ENCODE data around the gene TBXA2R. TPM values are rescaled to one million over a fixed set of nuclear protein-coding genes. Genes with fewer than 3 reads are reported as not detected.

TBXA2R gene
- total and polyA plus RNA-seq, 2 donors from 2014 or later: 6.7 to 8.8 TPM

DNA sequence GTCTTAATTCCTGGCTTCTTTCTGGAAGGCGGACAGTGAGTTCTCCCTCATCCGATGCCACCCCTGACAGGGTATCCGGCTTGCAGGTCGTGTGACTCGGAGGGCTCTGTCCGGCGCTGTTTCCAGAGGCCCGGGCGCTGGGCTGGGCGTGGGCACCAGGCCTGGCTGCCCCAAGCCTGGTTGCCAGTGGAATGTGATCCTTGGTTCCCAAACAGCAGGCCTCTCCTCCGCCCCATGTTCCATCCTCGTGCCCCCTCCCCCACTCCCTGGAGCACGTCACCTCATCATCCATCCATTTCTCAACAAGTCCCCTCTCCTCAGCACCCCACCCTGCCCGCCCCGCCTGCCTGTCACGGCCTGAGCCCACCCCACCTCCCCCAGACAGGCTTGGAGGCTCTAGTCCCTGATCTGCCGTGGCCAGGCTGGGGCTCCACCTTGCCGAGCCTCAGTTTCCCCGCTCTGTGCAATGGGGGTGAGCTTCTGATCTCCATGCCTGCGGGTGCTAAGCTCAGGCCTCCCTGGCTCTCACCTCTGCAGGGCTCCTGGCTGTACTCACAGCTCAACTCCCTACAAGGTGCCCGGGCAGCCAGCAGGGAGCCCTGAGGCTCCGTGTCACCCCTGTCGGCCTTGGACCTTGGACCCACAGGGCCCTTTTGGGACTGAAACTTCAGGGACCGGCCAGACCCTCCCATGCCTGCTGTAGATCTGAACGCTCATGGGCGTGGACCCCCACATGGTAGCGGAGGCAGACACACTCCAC lies 2.3 kb downstream of the TBXA2R start:
- peaks cover 9% of the 10 kb centered on the region for H3K27me3 ChIP-seq (ENCODE audit: control insufficient read depth, insufficient read depth, low read length)
- H3K36me3 ChIP-seq (ENCODE audit: control insufficient read depth in 2 of 3, insufficient read depth in 3 of 3, low read length in 3 of 3): no peaks in the 10 kb centered on the region
- H3K9ac ChIP-seq (ENCODE audit: low read length in 3 of 3): peak overlapping the region in 1 of 3 donors; percentile 40
- DNase-seq (peak in 1 of 5 donors; percentile 31), FAIRE-seq (no peak)
- no peak overlapping the region for H3K4me3 ChIP-seq (ENCODE audit: low read length in 3 of 3)
- H3K4me1 ChIP-seq (ENCODE audit: control insufficient read depth in 2 of 3, insufficient read depth in 2 of 3, low read depth in 1 of 3, low read length in 3 of 3): peaks cover 4 to 28% (median 12%) of the 10 kb centered on the region in 3 donors
- intact Hi-C loops (cut with DNase I): no loop called here
- no peak for TF ChIP-seq CTCF (IDR thresholded peaks at IDR 0.05; ENCODE audit: borderline replicate concordance, extremely low read depth, insufficient read depth)
- peaks cover 0 to 2% (median 0%) of the 10 kb centered on the region in 3 donors for H3K9me3 ChIP-seq (ENCODE audit: control insufficient read depth in 2 of 3, insufficient read depth in 1 of 3, low read length in 3 of 3)
- H3K27ac ChIP-seq (ENCODE audit: low read depth in 2 of 2, low read length in 2 of 2): peak overlapping the region; percentile 45 to 78

GRCh38 chr19:3603121-3603811 lies 3.4 kb downstream of the TBXA2R start:
- FAIRE-seq (no peak), DNase-seq (peak in 4 of 5 donors; percentile 59 to 89 (median 65))
- intact Hi-C loops (cut with DNase I): no loop called here
- Histone ChIP-seq H3K4me3 (ENCODE audit: low read length in 3 of 3) (peak overlapping the region in 1 of 3 donors; percentile 17), H3K4me1 (ENCODE audit: control insufficient read depth in 2 of 3, insufficient read depth in 2 of 3, low read depth in 1 of 3, low read length in 3 of 3) (peaks cover 4 to 24% (median 12%) of the 10 kb centered on the region in 3 donors), H3K9ac (ENCODE audit: low read length in 3 of 3) (peak overlapping the region in 1 of 3 donors; percentile 40), H3K9me3 (ENCODE audit: control insufficient read depth in 2 of 3, insufficient read depth in 1 of 3, low read length in 3 of 3) (peaks cover 0 to 2% (median 0%) of the 10 kb centered on the region in 3 donors), H3K36me3 (ENCODE audit: control insufficient read depth in 2 of 3, insufficient read depth in 3 of 3, low read length in 3 of 3) (no peaks in the 10 kb centered on the region), H3K27ac (ENCODE audit: low read depth in 2 of 2, low read length in 2 of 2) (peak overlapping the region; percentile 63 to 78), H3K27me3 (ENCODE audit: control insufficient read depth, insufficient read depth, low read length) (peaks cover 9% of the 10 kb centered on the region)
- no peak for TF ChIP-seq CTCF (IDR thresholded peaks at IDR 0.05; ENCODE audit: borderline replicate concordance, extremely low read depth, insufficient read depth)

- intact Hi-C loops (cut with DNase I): no loop called here
- no peak for TF ChIP-seq CTCF (IDR thresholded peaks at IDR 0.05; ENCODE audit: borderline replicate concordance, extremely low read depth, insufficient read depth)
- DNase-seq (no peak), FAIRE-seq (no peak)
- Histone ChIP-seq H3K9ac (ENCODE audit: low read length in 3 of 3) (no peak overlapping the region), H3K9me3 (ENCODE audit: control insufficient read depth in 2 of 3, insufficient read depth in 1 of 3, low read length in 3 of 3) (peaks cover 0 to 2% (median 0%) of the 10 kb centered on the region in 3 donors), H3K27me3 (ENCODE audit: control insufficient read depth, insufficient read depth, low read length) (peaks cover 9% of the 10 kb centered on the region), H3K36me3 (ENCODE audit: control insufficient read depth in 2 of 3, insufficient read depth in 3 of 3, low read length in 3 of 3) (no peaks in the 10 kb centered on the region), H3K4me1 (ENCODE audit: control insufficient read depth in 2 of 3, insufficient read depth in 2 of 3, low read depth in 1 of 3, low read length in 3 of 3) (peaks cover 4 to 19% (median 12%) of the 10 kb centered on the region in 3 donors), H3K27ac (ENCODE audit: low read depth in 2 of 2, low read length in 2 of 2) (no peak overlapping the region), H3K4me3 (ENCODE audit: low read length in 3 of 3) (no peak overlapping the region)
Observed at GRCh38 chr19:3601021-3601420, 5.7 kb downstream of the TBXA2R start.
